Measurements from ENCODE around the gene PSMB9. TPM values are rescaled to one million over a fixed set of nuclear protein-coding genes. Genes with fewer than 3 reads are reported as not detected.

The PSMB9 gene
- total RNA-seq, 3 donors from 2014 or later (not counting 1 experiment from before 2014, with no cell fraction given): 112 to 190 (median 182) TPM

DNA sequence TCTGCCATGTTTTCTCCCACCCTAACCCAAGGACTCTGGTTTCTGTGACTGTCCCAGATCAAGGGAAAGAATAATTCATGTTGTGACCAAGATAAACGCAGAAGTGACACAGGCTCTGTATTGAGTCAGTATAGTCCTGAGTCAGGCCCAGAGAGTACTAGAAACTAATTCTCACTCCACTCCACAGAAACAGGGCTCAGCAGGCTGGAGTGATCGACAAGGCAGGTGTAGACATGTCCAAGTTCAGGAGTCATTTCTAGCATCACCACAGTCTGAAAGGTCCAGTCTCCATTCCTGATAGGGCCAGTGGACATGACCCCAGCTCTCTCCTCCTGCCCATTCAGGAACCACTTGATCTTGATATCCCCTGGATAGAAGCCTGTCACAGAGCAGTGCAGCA is 39.8 kb upstream of the PSMB9 start:
- WGBS (ENCODE audit: insufficient coverage): 84% methylated on average over 2 of the region's 2 CpGs
- no peaks in the 10 kb centered on the region for H3K9me3 Mint-ChIP-seq
- H3K27ac Mint-ChIP-seq: no peak overlapping the region

DNA sequence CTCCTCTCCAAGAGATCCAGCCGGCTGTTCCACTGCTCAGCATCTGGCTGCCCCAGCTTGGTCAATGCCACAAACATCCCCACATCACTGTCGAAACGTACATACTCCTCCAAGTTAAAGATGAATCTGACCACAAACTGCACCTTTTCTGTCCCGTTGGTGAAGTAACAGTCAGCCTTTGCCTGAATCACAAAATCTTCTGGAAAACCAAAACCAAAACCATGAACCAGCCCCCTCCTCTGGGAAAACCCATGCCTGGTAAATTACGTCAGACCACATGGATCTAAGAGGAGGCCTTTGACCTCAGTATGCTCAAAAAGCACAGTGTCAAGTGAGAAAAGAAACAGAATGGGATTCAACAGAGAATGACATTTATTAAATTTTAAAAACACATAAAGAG is 38.9 kb upstream of the PSMB9 start:
- Mint-ChIP-seq H3K27ac (no peak overlapping the region), H3K9me3 (no peaks in the 10 kb centered on the region), H3K36me3 (no peaks in the 10 kb centered on the region), H3K4me3 (no peak overlapping the region), H3K4me1 (no peaks in the 10 kb centered on the region), H3K27me3 (ENCODE audit: low read depth in 2 of 2) (no peaks in the 10 kb centered on the region)
- TF ChIP-seq, protein P1, sequence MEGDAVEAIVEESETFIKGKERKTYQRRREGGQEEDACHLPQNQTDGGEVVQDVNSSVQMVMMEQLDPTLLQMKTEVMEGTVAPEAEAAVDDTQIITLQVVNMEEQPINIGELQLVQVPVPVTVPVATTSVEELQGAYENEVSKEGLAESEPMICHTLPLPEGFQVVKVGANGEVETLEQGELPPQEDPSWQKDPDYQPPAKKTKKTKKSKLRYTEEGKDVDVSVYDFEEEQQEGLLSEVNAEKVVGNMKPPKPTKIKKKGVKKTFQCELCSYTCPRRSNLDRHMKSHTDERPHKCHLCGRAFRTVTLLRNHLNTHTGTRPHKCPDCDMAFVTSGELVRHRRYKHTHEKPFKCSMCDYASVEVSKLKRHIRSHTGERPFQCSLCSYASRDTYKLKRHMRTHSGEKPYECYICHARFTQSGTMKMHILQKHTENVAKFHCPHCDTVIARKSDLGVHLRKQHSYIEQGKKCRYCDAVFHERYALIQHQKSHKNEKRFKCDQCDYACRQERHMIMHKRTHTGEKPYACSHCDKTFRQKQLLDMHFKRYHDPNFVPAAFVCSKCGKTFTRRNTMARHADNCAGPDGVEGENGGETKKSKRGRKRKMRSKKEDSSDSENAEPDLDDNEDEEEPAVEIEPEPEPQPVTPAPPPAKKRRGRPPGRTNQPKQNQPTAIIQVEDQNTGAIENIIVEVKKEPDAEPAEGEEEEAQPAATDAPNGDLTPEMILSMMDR (IDR thresholded peaks at IDR 0.05): no peak
- no peak overlapping the region for H3K27ac ChIP-seq (ENCODE audit: low read length)
- intact Hi-C loops (cut with micrococcal nuclease): no loop called here
- ATAC-seq (no peak), DNase-seq (no peak)
- H3K36me3 ChIP-seq (ENCODE audit: control insufficient read depth, insufficient read depth, low read length): peaks cover 4% of the 10 kb centered on the region
- no peaks in the 10 kb centered on the region for H3K4me1 ChIP-seq (ENCODE audit: control insufficient read depth, insufficient read depth, low read length)
- no peaks in the 10 kb centered on the region for H3K9me3 ChIP-seq (ENCODE audit: control insufficient read depth, insufficient read depth, low read length)
- 57% methylated on average over 5 of the region's 5 CpGs for WGBS (ENCODE audit: insufficient coverage)
- peak overlapping the region; percentile 35 for H3K4me3 ChIP-seq (ENCODE audit: low read length)
- H3K27me3 ChIP-seq (ENCODE audit: control insufficient read depth, insufficient read depth, low read length): no peaks in the 10 kb centered on the region

More for the DNA sequence above, 39.8 kb upstream of the PSMB9 start:
- Mint-ChIP-seq H3K27me3 (ENCODE audit: low read depth in 2 of 2) (no peaks in the 10 kb centered on the region), H3K4me1 (no peaks in the 10 kb centered on the region), H3K36me3 (no peaks in the 10 kb centered on the region), H3K4me3 (no peak overlapping the region)
- Histone ChIP-seq H3K4me3 (ENCODE audit: low read length) (no peak overlapping the region), H3K36me3 (ENCODE audit: control insufficient read depth, insufficient read depth, low read length) (peaks cover 4% of the 10 kb centered on the region), H3K9me3 (ENCODE audit: control insufficient read depth, insufficient read depth, low read length) (no peaks in the 10 kb centered on the region), H3K27ac (ENCODE audit: low read length) (no peak overlapping the region), H3K4me1 (ENCODE audit: control insufficient read depth, insufficient read depth, low read length) (no peaks in the 10 kb centered on the region), H3K27me3 (ENCODE audit: control insufficient read depth, insufficient read depth, low read length) (no peaks in the 10 kb centered on the region)
- intact Hi-C loops (cut with micrococcal nuclease): no loop called here
- TF ChIP-seq, protein P1 (IDR thresholded peaks at IDR 0.05): no peak
- ATAC-seq (no peak), DNase-seq (no peak)

DNA sequence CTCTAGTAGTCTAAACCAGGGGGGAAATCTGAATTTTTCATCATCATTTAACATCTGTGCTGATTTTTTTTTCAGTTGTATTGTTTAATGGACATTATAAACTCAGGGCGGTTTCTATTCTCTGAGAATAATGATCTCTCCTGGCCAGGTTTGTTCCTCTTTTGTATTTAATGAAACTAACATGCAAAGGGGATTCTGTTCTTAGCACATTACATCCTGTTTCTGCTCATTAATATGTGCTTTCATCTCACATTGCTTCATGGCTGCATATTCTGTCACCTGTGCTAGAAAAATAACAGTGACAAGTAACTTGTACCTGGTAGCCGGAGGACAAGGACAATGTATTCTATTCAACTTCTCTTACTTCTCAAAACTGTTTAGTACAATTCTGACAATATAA is 38.0 kb upstream of the PSMB9 start:
- peaks cover 4% of the 10 kb centered on the region for H3K36me3 ChIP-seq (ENCODE audit: control insufficient read depth, insufficient read depth, low read length)
- H3K27me3 ChIP-seq (ENCODE audit: control insufficient read depth, insufficient read depth, low read length): no peaks in the 10 kb centered on the region
- Mint-ChIP-seq H3K27ac (no peak overlapping the region), H3K9me3 (no peaks in the 10 kb centered on the region), H3K27me3 (ENCODE audit: low read depth in 2 of 2) (no peaks in the 10 kb centered on the region), H3K4me1 (no peaks in the 10 kb centered on the region), H3K4me3 (no peak overlapping the region), H3K36me3 (no peaks in the 10 kb centered on the region)
- 83% methylated on average over 1 of the region's 2 CpGs for WGBS (ENCODE audit: insufficient coverage)
- no peak for DNase-seq
- H3K9me3 ChIP-seq (ENCODE audit: control insufficient read depth, insufficient read depth, low read length): no peaks in the 10 kb centered on the region
- ATAC-seq: no peak
- intact Hi-C loops (cut with micrococcal nuclease): no loop called here
- H3K27ac ChIP-seq (ENCODE audit: low read length): peak overlapping the region; percentile 76
- no peaks in the 10 kb centered on the region for H3K4me1 ChIP-seq (ENCODE audit: control insufficient read depth, insufficient read depth, low read length)
- peak overlapping the region; percentile 48 for H3K4me3 ChIP-seq (ENCODE audit: low read length)
- TF ChIP-seq, protein P1 (IDR thresholded peaks at IDR 0.05): no peak

DNA sequence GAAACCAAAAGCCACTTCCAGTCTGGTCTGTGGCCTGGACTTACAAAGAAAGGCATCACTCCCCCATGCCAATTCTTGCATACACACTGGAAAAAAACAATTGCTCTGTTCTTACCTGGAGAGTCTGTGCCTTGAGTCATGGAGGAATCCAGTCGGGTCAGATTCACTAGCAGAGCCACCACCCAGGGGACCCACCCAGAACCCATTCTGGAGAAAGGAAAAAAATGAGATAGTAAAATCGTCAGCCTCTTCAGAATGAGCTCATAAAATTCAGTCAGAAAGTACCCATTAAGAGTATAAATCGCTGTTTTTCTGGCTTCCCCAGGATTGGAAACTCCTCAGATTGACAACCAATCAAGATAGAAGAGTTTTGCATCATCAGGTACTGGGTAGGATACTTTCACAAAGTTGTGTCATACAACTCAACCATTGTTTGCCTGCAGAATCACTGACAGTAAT is 37.2 kb upstream of the PSMB9 start, which contains the start of gene HLA-DOB:
HLA-DOB (minus strand) TSS at position 257 of the 459 bp plus-strand sequence; CDS start at position 206, 51 bp downstream.
- Mint-ChIP-seq H3K4me3 (no peak within 1 kb of the TSS), H3K27me3 (ENCODE audit: low read depth in 2 of 2) (no peaks in the 10 kb centered on the region), H3K4me1 (no peaks in the 10 kb centered on the region), H3K27ac (no peak within 1 kb of the TSS), H3K36me3 (no peaks in the 10 kb centered on the region), H3K9me3 (no peaks in the 10 kb centered on the region)
- H3K4me3 ChIP-seq (ENCODE audit: low read length): peak within 1 kb of the TSS; percentile 48
- intact Hi-C loops (cut with micrococcal nuclease): no loop called here
- ATAC-seq: peak; percentile 50 to 85 (median 66)
- TF ChIP-seq, protein P1 (IDR thresholded peaks at IDR 0.05): no peak
- H3K27me3 ChIP-seq (ENCODE audit: control insufficient read depth, insufficient read depth, low read length): no peaks in the 10 kb centered on the region
- peaks cover 4% of the 10 kb centered on the region for H3K36me3 ChIP-seq (ENCODE audit: control insufficient read depth, insufficient read depth, low read length)
- H3K9me3 ChIP-seq (ENCODE audit: control insufficient read depth, insufficient read depth, low read length): no peaks in the 10 kb centered on the region
- H3K27ac ChIP-seq (ENCODE audit: low read length): peak within 1 kb of the TSS; percentile 76
- H3K4me1 ChIP-seq (ENCODE audit: control insufficient read depth, insufficient read depth, low read length): no peaks in the 10 kb centered on the region
- peak in 1 of 2 donors; percentile 54 for DNase-seq
- 65% methylated on average over 3 of the region's 3 CpGs for WGBS (ENCODE audit: insufficient coverage)

All from natural killer cell (primary cell).